Kidney epithelial cell (primary cell): ENCODE data around the gene OGG1. TPM values are rescaled to one million over a fixed set of nuclear protein-coding genes. Genes with fewer than 3 reads are reported as not detected.
A peak's percentile ranks its signal among the peaks of the same experiment; 100 is the strongest.

Source experiments
- DNase-seq: peaks from one replicate; pipeline ENCODE4 v3.0.0-alpha.2; 2010; ENCODE audit warnings: low read depth
- H3K27me3 ChIP-seq: 2 replicates; pipeline ENCODE4 v1.6.0; 2011; ENCODE audit warnings: low read length; ENCODE audit not compliant: control insufficient read depth, insufficient read depth
- H3K36me3 ChIP-seq: 2 replicates; pipeline ENCODE4 v1.5.1; 2011; ENCODE audit warnings: low read length; ENCODE audit not compliant: control insufficient read depth, insufficient read depth
- H3K4me3 ChIP-seq: 2 replicates; pipeline ENCODE4 v1.5.1; 2011; ENCODE audit warnings: low read depth, mild to moderate bottlenecking, control low read depth, low read length
- total RNA-seq: library from RNA; depleted of rRNA; stranded (reverse); fragments of >200 nt; gene quantifications from 2 replicates; pipeline ENCODE4 v1.2.3, GENCODE V29; 2015
- TF ChIP-seq, protein P1 (sequence below): IDR thresholded peaks from 2 replicates; pipeline ENCODE4 v1.5.1; 2011; ENCODE audit warnings: mild to moderate bottlenecking, moderate library complexity, low read length, control low read depth, inconsistent platforms; ENCODE audit not compliant: insufficient read depth, poor library complexity, severe bottlenecking

The OGG1 gene
- total RNA-seq, 1 donor from 2014 or later, result 23.9 TPM

DNA sequence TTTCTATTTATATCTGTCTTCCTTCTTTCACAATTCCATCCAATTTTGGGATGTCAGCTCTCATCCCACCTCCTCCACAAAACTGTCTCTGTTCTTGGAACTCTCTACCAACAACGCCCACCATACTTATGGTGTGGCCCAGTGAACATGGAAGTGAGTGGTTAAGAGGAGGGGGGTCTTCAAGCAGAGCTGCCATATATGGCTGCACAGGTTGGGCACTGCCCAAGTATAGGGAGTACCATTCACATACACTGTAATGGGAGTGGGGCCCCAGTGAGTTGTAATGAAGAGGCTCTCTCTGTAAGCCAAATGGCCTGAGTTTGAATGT lies 27.9 kb downstream of the OGG1 start:
- Histone ChIP-seq H3K27me3 (no peaks in the 10 kb centered on the region), H3K4me3 (no peak overlapping the region), H3K36me3 (peaks cover 2% of the 10 kb centered on the region)
- TF ChIP-seq, protein P1, sequence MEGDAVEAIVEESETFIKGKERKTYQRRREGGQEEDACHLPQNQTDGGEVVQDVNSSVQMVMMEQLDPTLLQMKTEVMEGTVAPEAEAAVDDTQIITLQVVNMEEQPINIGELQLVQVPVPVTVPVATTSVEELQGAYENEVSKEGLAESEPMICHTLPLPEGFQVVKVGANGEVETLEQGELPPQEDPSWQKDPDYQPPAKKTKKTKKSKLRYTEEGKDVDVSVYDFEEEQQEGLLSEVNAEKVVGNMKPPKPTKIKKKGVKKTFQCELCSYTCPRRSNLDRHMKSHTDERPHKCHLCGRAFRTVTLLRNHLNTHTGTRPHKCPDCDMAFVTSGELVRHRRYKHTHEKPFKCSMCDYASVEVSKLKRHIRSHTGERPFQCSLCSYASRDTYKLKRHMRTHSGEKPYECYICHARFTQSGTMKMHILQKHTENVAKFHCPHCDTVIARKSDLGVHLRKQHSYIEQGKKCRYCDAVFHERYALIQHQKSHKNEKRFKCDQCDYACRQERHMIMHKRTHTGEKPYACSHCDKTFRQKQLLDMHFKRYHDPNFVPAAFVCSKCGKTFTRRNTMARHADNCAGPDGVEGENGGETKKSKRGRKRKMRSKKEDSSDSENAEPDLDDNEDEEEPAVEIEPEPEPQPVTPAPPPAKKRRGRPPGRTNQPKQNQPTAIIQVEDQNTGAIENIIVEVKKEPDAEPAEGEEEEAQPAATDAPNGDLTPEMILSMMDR, result no peak
- no peak for DNase-seq

DNA sequence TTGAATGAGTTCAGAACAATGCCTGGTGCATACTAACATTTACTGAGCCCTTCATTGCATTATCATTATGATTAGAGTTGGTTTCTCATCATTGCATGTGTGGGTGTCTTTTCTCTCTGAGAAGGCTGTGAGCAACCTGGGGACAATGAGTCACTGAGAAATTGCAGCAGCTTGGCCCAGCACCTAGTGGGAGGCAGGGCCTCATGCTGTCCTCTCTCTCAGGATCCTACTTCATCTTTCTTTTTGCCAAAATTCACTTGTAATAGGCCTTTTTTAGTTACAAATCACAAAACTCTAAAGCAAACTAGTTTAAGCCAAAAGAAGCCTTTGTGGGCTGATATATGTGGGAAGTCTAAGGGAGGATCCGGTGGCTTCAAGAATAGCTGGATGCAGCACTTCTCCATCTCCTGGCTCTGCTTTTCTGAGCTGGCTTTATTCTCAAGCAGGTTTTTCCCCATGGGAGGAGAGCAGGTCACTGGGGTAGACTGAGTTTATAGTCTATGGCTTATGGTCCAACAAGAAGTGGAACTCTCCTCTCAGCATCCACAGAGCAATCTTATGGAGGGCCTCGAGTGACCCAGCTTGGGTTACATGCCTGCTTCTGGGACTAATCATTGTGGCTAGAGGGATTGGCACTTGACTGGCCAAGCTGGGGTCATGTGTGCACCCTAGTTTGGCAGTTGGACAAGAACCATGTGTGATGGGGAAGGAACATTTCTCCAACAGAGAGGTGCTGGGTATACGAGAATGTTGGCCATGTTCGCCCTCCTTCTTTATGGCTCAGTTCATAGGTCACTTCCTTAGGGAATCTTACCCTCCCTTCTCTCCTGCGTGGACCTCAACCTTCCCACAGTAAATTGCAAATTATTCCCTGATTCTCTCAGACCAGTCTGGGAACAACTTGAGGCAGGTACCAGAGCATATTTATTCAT lies 28.7 kb downstream of the OGG1 start:
- peak; percentile 25 for DNase-seq
- peaks cover 2% of the 10 kb centered on the region for H3K36me3 ChIP-seq
- no peak overlapping the region for H3K4me3 ChIP-seq
- no peaks in the 10 kb centered on the region for H3K27me3 ChIP-seq
- TF ChIP-seq, protein P1, result no peak

DNA sequence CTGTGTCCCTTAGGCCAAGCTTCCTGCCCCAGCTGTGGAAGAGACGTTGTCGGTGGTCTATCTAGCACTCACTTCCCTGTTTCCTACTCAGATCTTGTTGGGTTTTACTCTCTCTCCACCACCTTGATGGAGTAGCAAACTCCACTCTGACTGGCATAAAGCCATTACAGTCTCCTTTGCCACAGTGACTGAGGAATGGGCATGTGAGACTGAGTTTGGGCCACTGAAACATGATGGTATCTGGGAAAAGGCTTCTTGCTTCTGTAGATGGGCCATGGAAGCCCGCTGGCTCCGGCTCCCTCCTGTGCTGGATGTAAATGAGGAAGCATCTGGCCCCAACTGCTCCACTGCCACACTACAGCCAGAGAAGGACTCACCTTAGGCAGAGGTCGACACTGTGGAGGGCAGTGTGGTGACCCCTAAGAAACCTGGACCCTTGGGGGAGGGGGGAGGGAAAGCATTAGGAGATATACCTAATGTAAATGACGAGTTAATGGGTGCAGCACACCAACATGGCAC lies 29.4 kb downstream of the OGG1 start:
- TF ChIP-seq, protein P1, result no peak
- no peaks in the 10 kb centered on the region for H3K27me3 ChIP-seq
- no peak overlapping the region for H3K4me3 ChIP-seq
- no peak for DNase-seq
- H3K36me3 ChIP-seq, result peaks cover 4% of the 10 kb centered on the region

- peaks cover 4% of the 10 kb centered on the region for H3K36me3 ChIP-seq
- no peak overlapping the region for H3K4me3 ChIP-seq
- TF ChIP-seq, protein P1, result no peak
- H3K27me3 ChIP-seq, result no peaks in the 10 kb centered on the region
- no peak for DNase-seq
Observed at GRCh38 chr3:9779721-9780457, 30.1 kb downstream of the OGG1 start.

DNA sequence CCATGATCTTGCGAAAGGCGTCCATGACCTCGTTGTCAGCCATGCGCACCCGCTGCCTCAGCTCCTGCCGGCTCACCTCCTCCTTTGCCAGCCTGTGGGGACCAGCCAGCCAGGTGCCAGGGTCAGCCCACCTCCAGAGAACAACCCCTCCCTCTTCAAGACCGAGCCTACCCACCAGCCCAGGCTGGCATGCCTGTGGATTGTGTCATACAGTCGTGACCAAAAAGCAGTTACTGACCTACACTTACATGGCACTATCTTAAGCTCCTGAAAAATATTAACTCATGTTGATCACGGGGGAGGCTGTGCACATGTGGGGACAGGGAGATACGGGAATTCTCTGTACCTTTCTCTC lies 30.7 kb downstream of the OGG1 start:
- TF ChIP-seq, protein P1, result no peak
- DNase-seq, result no peak
- peaks cover 4% of the 10 kb centered on the region for H3K36me3 ChIP-seq

More for the DNA sequence above, 30.7 kb downstream of the OGG1 start:
- Histone ChIP-seq H3K4me3 (no peak overlapping the region), H3K27me3 (no peaks in the 10 kb centered on the region)
